ENCODE data around the gene OPTC.

OPTC gene

GRCh38 chr1:203547771-203548421 lies 53.9 kb downstream of the OPTC start (continued):
- TF ChIP-seq BCL11A (tag by site-specific recombination; IDR thresholded peaks at IDR 0.05; ENCODE audit: low read depth) (0 out of 2 replicates have a peak, but pooled peaks have one; percentile 44), PRDM1 (tag by site-specific recombination; IDR thresholded peaks at IDR 0.05) (peak; percentile 81), ZNF768 (tag by site-specific recombination; IDR thresholded peaks at IDR 0.05) (no peak), FEZF1 (tag by site-specific recombination; IDR thresholded peaks at IDR 0.05) (peak; percentile 40; the same call in 1 of the 2 replicates), SCRT2 (tag by site-specific recombination; IDR thresholded peaks at IDR 0.05) (peak; percentile 96), SP2 (tag by site-specific recombination; IDR thresholded peaks at IDR 0.05) (0 out of 2 replicates have a peak, but pooled peaks have one; percentile 25), ZNF426 (tag by site-specific recombination; IDR thresholded peaks at IDR 0.05) (no peak), ZNF155 (tag by site-specific recombination; IDR thresholded peaks at IDR 0.05) (no peak), ZNF488 (tag by site-specific recombination; IDR thresholded peaks at IDR 0.05) (no peak), ZNF366 (tag by site-specific recombination; conservative IDR thresholded peaks at IDR 0.05) (peak; percentile 85), ZXDB (tag by site-specific recombination; IDR thresholded peaks at IDR 0.05) (peak; percentile 25), KLF9 (tag by site-specific recombination; IDR thresholded peaks at IDR 0.05; ENCODE audit: low read depth) (peak; percentile 59), ZNF2 (tag by site-specific recombination; IDR thresholded peaks at IDR 0.05) (0 out of 2 replicates have a peak, but pooled peaks have one; percentile 13), ZNF561 (tag by site-specific recombination; IDR thresholded peaks at IDR 0.05; ENCODE audit: borderline replicate concordance) (no peak), MZF1 (tag by site-specific recombination; IDR thresholded peaks at IDR 0.05; ENCODE audit: borderline replicate concordance) (no peak), ZNF639 (tag by site-specific recombination; IDR thresholded peaks at IDR 0.05) (peak; percentile 52; the same call in 1 of the 2 replicates), ZNF24 (tag by site-specific recombination; IDR thresholded peaks at IDR 0.05) (0 out of 2 replicates have a peak, but pooled peaks have one; percentile 58)
- TF ChIP-seq, protein P1, sequence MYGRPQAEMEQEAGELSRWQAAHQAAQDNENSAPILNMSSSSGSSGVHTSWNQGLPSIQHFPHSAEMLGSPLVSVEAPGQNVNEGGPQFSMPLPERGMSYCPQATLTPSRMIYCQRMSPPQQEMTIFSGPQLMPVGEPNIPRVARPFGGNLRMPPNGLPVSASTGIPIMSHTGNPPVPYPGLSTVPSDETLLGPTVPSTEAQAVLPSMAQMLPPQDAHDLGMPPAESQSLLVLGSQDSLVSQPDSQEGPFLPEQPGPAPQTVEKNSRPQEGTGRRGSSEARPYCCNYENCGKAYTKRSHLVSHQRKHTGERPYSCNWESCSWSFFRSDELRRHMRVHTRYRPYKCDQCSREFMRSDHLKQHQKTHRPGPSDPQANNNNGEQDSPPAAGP (tag by site-specific recombination; IDR thresholded peaks at IDR 0.05), result peak; percentile 96
- TF ChIP-seq, protein P2, sequence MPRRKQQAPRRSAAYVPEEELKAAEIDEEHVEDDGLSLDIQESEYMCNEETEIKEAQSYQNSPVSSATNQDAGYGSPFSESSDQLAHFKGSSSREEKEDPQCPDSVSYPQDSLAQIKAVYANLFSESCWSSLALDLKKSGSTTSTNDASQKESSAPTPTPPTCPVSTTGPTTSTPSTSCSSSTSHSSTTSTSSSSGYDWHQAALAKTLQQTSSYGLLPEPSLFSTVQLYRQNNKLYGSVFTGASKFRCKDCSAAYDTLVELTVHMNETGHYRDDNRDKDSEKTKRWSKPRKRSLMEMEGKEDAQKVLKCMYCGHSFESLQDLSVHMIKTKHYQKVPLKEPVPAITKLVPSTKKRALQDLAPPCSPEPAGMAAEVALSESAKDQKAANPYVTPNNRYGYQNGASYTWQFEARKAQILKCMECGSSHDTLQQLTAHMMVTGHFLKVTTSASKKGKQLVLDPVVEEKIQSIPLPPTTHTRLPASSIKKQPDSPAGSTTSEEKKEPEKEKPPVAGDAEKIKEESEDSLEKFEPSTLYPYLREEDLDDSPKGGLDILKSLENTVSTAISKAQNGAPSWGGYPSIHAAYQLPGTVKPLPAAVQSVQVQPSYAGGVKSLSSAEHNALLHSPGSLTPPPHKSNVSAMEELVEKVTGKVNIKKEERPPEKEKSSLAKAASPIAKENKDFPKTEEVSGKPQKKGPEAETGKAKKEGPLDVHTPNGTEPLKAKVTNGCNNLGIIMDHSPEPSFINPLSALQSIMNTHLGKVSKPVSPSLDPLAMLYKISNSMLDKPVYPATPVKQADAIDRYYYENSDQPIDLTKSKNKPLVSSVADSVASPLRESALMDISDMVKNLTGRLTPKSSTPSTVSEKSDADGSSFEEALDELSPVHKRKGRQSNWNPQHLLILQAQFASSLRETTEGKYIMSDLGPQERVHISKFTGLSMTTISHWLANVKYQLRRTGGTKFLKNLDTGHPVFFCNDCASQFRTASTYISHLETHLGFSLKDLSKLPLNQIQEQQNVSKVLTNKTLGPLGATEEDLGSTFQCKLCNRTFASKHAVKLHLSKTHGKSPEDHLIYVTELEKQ (tag by site-specific recombination; IDR thresholded peaks at IDR 0.05; ENCODE audit: borderline replicate concordance), result peak; percentile 74; the same call in 1 of the 2 replicates
- TF ChIP-seq, protein P3, sequence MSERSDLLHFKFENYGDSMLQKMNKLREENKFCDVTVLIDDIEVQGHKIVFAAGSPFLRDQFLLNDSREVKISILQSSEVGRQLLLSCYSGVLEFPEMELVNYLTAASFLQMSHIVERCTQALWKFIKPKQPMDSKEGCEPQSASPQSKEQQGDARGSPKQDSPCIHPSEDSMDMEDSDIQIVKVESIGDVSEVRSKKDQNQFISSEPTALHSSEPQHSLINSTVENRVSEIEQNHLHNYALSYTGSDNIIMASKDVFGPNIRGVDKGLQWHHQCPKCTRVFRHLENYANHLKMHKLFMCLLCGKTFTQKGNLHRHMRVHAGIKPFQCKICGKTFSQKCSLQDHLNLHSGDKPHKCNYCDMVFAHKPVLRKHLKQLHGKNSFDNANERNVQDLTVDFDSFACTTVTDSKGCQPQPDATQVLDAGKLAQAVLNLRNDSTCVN (tag by site-specific recombination; optimal IDR thresholded peaks at IDR 0.05), result no peak
